Uterus (tissue), 2 donors: ENCODE results near the gene KLHL18.

Experiments used
- POLR2A ChIP-seq, 2 donors: fragments of 450-650 bp; IDR thresholded peaks; one replicate each; pipeline ENCODE4 v1.6.1; 2016; ENCODE audit warnings: antibody characterized with exemption in 2 of 2, mild to moderate bottlenecking in 1 of 2, moderate library complexity in 1 of 2
- TF ChIP-seq, protein P1 (sequence below), 4 experiments: fragments of 200-600 bp in 2 of 4; fragments of 450-650 bp in 2 of 4; sonication (generic) in 2 of 4; IDR thresholded peaks; one replicate each; pipeline ENCODE4 v1.5.1; 2016 to 2019; ENCODE audit warnings: antibody characterized with exemption in 4 of 4, mild to moderate bottlenecking in 2 of 4, moderate library complexity in 1 of 4

DNA sequence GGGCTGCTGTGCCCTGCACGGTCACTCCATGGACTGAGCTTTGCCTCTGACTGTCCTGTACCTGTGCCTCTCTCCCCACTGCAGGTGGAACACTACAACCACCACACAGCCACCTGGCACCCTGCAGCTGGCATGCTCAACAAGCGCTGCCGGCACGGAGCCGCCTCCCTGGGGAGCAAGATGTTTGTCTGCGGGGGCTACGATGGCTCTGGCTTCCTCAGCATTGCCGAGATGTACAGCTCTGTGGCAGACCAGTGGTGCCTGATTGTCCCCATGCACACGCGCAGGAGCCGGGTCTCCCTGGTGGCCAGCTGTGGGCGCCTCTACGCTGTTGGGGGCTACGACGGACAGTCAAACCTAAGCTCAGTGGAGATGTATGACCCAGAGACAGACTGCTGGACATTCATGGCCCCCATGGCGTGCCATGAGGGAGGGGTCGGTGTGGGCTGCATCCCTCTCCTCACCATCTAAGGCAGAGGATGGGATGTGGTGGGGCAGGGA is 60.8 kb downstream of the KLHL18 start:
- TF ChIP-seq, protein P1, sequence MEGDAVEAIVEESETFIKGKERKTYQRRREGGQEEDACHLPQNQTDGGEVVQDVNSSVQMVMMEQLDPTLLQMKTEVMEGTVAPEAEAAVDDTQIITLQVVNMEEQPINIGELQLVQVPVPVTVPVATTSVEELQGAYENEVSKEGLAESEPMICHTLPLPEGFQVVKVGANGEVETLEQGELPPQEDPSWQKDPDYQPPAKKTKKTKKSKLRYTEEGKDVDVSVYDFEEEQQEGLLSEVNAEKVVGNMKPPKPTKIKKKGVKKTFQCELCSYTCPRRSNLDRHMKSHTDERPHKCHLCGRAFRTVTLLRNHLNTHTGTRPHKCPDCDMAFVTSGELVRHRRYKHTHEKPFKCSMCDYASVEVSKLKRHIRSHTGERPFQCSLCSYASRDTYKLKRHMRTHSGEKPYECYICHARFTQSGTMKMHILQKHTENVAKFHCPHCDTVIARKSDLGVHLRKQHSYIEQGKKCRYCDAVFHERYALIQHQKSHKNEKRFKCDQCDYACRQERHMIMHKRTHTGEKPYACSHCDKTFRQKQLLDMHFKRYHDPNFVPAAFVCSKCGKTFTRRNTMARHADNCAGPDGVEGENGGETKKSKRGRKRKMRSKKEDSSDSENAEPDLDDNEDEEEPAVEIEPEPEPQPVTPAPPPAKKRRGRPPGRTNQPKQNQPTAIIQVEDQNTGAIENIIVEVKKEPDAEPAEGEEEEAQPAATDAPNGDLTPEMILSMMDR (IDR thresholded peaks at IDR 0.05): no peak
- TF ChIP-seq POLR2A (IDR thresholded peaks at IDR 0.05): no peak
